ENCODE results near the gene SYNPR. TPM values are rescaled to one million over a fixed set of nuclear protein-coding genes. Genes with fewer than 3 reads are reported as not detected.

SYNPR gene
- total RNA-seq, 1 experiment from 2014 or later: not detected

- DNase-seq: no peak
- Histone ChIP-seq H3K4me3 (no peak overlapping the region), H3K27ac (no peak overlapping the region), H3K36me3 (no peaks in the 10 kb centered on the region), H3K4me1 (no peaks in the 10 kb centered on the region), H3K9me3 (replicated peaks) (no peaks in the 10 kb centered on the region), H3K27me3 (no peaks in the 10 kb centered on the region)
These were observed 1.1 kb downstream of the SYNPR start for GRCh38 chr3:63279005-63279841.

DNA sequence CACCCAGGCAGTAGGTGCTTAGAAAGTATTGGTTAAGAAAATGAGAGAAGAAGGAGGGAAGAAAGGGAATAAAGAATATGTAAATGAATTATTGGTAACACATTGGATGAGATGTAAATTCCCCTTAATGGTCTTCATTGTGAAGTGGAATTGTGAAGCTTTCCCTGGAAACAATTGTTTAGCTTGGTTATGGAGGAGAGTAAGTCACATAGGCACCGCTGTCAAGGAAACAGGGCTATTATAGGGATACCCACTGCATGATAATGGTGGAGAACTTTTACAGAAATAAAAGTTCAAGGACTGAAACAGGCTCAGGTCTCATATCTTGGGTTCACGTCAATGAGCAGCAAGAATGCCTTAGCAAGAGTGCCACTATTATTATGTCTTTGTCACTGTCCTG lies 9.5 kb downstream of the SYNPR start:
- no peak for DNase-seq
- Histone ChIP-seq H3K4me3 (no peak overlapping the region), H3K4me1 (no peaks in the 10 kb centered on the region), H3K27ac (no peak overlapping the region), H3K9me3 (replicated peaks) (no peaks in the 10 kb centered on the region), H3K36me3 (no peaks in the 10 kb centered on the region), H3K27me3 (no peaks in the 10 kb centered on the region)

GRCh38 chr3:63290686-63291085 lies 12.6 kb downstream of the SYNPR start:
- no peak overlapping the region for H3K27ac ChIP-seq
- no peak overlapping the region for H3K4me3 ChIP-seq
- no peaks in the 10 kb centered on the region for H3K36me3 ChIP-seq
- H3K9me3 ChIP-seq (replicated peaks): no peaks in the 10 kb centered on the region
- no peaks in the 10 kb centered on the region for H3K4me1 ChIP-seq
- DNase-seq: no peak
- no peaks in the 10 kb centered on the region for H3K27me3 ChIP-seq

DNA sequence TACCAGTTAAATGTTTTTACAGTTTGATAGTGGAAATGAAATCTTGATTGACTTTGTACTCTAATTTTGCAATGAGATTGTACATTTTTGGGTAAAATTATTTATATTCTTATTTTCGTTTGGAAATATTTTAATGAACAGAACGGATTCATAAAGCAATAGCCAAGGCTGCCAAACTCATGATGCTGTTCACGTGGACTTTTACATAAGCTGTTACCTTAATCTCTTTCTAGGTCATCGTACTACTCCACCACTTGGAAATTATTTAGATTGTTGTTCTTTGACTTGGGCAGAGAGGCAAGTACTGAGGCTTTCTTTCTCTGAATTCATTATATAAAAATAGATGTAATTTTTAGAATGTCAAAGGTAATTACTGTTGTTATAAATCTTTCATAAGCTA lies 16.2 kb downstream of the SYNPR start:
- Histone ChIP-seq H3K4me3 (no peak overlapping the region), H3K27me3 (no peaks in the 10 kb centered on the region), H3K9me3 (replicated peaks) (no peaks in the 10 kb centered on the region), H3K27ac (no peak overlapping the region), H3K36me3 (no peaks in the 10 kb centered on the region), H3K4me1 (no peaks in the 10 kb centered on the region)
- no peak for DNase-seq

GRCh38 chr3:63295356-63295755 lies 17.2 kb downstream of the SYNPR start:
- H3K27me3 ChIP-seq: no peaks in the 10 kb centered on the region
- H3K36me3 ChIP-seq: no peaks in the 10 kb centered on the region
- no peaks in the 10 kb centered on the region for H3K4me1 ChIP-seq
- H3K4me3 ChIP-seq: no peak overlapping the region
- no peak for DNase-seq
- H3K27ac ChIP-seq: no peak overlapping the region
- H3K9me3 ChIP-seq (replicated peaks): no peaks in the 10 kb centered on the region

GRCh38 chr3:63295806-63296205 lies 17.7 kb downstream of the SYNPR start:
- no peaks in the 10 kb centered on the region for H3K9me3 ChIP-seq (replicated peaks)
- H3K27ac ChIP-seq: no peak overlapping the region
- no peak for DNase-seq
- H3K4me3 ChIP-seq: no peak overlapping the region
- no peaks in the 10 kb centered on the region for H3K4me1 ChIP-seq
- H3K36me3 ChIP-seq: no peaks in the 10 kb centered on the region
- no peaks in the 10 kb centered on the region for H3K27me3 ChIP-seq

DNA sequence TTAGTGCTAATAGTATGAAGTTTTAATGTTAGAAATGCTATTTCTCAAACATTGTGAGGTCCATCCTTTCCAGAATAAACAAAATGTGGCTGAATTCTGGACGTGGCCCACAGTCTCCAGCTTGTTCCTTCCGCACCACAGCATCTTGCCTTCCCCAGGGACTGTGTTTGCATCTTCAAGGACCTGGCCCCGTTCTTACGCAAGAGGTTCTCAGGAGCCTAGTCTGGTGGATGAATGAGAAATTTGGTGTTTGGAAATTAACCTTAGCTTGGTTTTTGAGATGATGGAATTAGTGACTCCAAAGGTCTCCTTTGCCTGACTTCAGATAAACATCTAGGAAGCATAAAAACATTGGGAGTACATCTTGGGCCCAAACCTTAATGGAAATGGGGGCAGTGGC lies 18.1 kb downstream of the SYNPR start:
- Histone ChIP-seq H3K4me1 (no peaks in the 10 kb centered on the region), H3K27ac (no peak overlapping the region), H3K36me3 (no peaks in the 10 kb centered on the region), H3K27me3 (no peaks in the 10 kb centered on the region), H3K4me3 (no peak overlapping the region), H3K9me3 (replicated peaks) (no peaks in the 10 kb centered on the region)
- DNase-seq: no peak

DNA sequence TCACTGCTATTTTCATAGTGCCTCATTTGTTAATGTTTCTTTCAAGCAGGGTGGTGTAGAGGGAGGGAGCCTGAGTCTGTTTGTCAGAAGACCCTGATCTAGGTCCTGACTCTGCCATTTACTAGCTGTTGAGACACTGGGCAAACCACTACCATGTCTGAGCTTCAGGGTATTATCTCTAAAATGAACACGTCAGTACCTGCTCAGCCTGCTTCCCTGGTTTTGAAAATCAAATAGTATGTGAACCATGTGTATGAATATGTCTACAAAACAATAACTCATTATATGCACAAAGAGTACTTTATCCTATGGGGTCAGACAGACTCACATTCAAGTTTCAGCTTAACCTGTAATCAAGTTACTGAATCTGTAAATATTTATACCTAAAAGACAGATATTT lies 25.1 kb downstream of the SYNPR start:
- no peak overlapping the region for H3K27ac ChIP-seq
- DNase-seq: no peak
- H3K36me3 ChIP-seq: no peaks in the 10 kb centered on the region
- no peaks in the 10 kb centered on the region for H3K27me3 ChIP-seq
- H3K4me1 ChIP-seq: no peaks in the 10 kb centered on the region
- H3K9me3 ChIP-seq (replicated peaks): no peaks in the 10 kb centered on the region
- H3K4me3 ChIP-seq: no peak overlapping the region

DNA sequence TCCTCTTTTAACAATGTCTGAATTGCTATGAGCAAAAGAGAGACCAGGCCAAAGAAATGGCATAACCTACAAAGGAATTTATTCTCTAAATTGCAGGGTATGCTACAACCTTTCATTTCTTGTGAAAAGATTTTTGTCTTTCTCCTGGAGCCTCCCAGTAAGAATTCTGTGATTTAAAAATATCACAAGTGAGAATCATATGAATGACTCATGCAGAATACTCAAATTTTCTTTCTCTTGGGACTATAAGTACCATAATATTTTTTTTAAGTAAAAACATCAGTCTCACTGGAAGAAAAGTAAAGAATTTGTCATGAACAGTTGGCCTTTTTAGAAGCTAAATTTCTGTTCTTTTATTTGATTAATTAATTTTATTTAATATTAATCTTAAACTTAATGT lies 26.3 kb downstream of the SYNPR start:
- H3K4me3 ChIP-seq: no peak overlapping the region
- H3K27ac ChIP-seq: no peak overlapping the region
- no peaks in the 10 kb centered on the region for H3K27me3 ChIP-seq
- DNase-seq: no peak
- H3K36me3 ChIP-seq: no peaks in the 10 kb centered on the region
- no peaks in the 10 kb centered on the region for H3K4me1 ChIP-seq
- H3K9me3 ChIP-seq (replicated peaks): no peaks in the 10 kb centered on the region

- Histone ChIP-seq H3K27me3 (no peaks in the 10 kb centered on the region), H3K36me3 (no peaks in the 10 kb centered on the region), H3K9me3 (replicated peaks) (no peaks in the 10 kb centered on the region), H3K27ac (no peak overlapping the region), H3K4me3 (no peak overlapping the region), H3K4me1 (no peaks in the 10 kb centered on the region)
- no peak for DNase-seq
These were observed 30.0 kb downstream of the SYNPR start for GRCh38 chr3:63308072-63308471.

DNA sequence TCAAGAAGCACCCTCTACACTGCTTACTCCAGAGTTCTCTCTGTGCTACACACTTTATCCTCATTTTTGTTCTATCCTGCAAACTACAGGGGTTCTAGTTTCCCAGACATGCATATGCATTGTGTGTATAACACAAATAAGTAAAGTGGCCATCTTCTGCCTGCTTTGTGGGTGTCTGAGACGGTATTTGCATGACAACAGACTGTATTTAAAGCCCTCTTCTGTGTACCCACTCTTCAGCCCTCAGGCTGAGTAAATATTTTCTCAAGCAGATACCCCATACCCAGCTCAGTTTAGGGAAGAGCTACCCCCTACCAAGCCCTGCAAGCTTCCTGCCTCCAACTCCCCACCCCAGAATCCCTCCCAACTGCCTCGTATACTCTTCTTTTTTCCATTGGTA lies 31.7 kb downstream of the SYNPR start:
- no peaks in the 10 kb centered on the region for H3K4me1 ChIP-seq
- no peak for DNase-seq
- H3K27me3 ChIP-seq: no peaks in the 10 kb centered on the region
- no peak overlapping the region for H3K4me3 ChIP-seq
- no peaks in the 10 kb centered on the region for H3K36me3 ChIP-seq
- H3K27ac ChIP-seq: no peak overlapping the region
- H3K9me3 ChIP-seq (replicated peaks): no peaks in the 10 kb centered on the region

DNA sequence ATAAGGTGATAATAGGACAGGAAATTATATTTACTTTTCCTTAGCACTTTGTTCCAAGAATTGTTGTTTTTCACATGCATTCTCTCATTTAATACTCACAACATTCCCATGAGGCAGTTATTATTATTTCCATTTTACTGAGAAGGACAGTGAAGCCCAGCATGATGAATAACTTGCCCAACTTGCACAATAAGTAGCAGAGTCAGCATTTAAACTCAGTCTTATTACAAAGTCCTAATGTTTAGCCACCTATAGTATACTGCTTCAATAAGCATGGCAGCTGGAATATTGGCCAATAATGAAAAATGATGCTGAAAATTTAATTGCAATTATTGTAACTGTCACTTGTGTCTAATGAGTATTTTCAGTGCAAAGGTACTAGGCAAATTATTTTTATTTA lies 45.7 kb downstream of the SYNPR start:
- Histone ChIP-seq H3K4me3 (no peak overlapping the region), H3K9me3 (replicated peaks) (no peaks in the 10 kb centered on the region), H3K27me3 (no peaks in the 10 kb centered on the region), H3K36me3 (no peaks in the 10 kb centered on the region), H3K27ac (no peak overlapping the region), H3K4me1 (no peaks in the 10 kb centered on the region)
- DNase-seq: no peak

DNA sequence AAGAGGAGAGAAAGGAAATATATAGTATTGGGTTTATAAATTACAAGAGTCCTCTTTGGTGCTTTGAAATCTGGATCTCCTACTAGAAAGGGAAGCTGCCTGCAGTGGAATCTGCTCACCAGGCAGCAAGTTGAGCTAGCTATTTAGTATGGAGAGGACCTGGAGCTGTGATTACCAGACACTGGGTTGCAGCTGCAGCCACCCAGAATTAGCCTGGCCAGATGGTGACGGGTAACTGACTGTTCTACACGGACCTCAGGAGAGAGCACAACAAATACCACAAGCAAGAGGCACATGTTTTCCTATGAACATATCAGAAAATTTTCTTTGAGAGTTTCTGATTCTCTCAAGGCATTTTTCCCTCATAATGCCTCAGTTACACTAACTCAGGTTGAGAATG lies 46.5 kb downstream of the SYNPR start:
- Histone ChIP-seq H3K9me3 (replicated peaks) (no peaks in the 10 kb centered on the region), H3K36me3 (no peaks in the 10 kb centered on the region), H3K27me3 (no peaks in the 10 kb centered on the region), H3K4me3 (no peak overlapping the region), H3K4me1 (no peaks in the 10 kb centered on the region), H3K27ac (no peak overlapping the region)
- DNase-seq: no peak

DNA sequence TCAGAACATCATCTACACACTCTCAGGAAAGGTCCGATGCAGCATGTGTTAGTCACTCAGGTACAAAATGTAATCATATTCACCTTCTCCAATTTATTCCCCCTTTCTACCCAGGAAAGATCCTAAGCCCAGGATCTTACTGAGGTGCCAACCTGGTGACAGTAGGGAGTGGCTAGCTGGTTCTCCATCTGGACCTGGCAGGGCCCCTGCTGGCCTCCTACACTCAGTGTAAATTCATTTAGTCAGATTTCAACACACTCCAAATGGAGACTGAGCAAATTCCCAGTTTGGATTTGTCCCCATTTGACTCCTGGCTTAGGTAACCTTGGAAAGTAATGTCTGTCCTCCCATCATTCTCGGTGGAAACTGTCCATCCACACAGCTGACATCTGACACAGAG lies 47.3 kb downstream of the SYNPR start:
- H3K4me3 ChIP-seq: no peak overlapping the region
- no peaks in the 10 kb centered on the region for H3K27me3 ChIP-seq
- no peaks in the 10 kb centered on the region for H3K9me3 ChIP-seq (replicated peaks)
- H3K27ac ChIP-seq: no peak overlapping the region
- no peaks in the 10 kb centered on the region for H3K4me1 ChIP-seq
- H3K36me3 ChIP-seq: no peaks in the 10 kb centered on the region
- no peak for DNase-seq

GRCh38 chr3:63328365-63328764 lies 50.3 kb downstream of the SYNPR start:
- DNase-seq: no peak
- no peaks in the 10 kb centered on the region for H3K9me3 ChIP-seq (replicated peaks)
- H3K27ac ChIP-seq: no peak overlapping the region
- no peaks in the 10 kb centered on the region for H3K4me1 ChIP-seq
- no peaks in the 10 kb centered on the region for H3K27me3 ChIP-seq
- no peak overlapping the region for H3K4me3 ChIP-seq
- no peaks in the 10 kb centered on the region for H3K36me3 ChIP-seq

DNA sequence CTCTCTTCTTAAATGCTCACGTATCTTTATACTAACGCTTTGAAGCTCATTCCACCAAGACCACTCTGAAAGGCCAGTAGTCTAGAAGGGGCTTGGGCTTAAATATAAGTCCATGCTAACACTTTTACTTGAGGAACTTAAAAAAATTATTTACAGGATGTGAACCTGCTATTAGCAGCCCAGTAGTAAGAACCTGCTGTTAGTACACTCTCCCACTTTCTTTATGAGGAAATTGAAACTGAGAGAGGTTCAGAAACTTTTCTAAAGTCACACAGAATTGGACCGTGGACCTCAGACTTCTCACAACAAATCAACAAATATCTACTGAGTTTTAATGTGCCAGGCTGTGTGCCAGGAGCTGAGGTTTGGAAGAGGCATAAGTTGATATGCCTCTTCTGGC lies 53.4 kb downstream of the SYNPR start:
- Histone ChIP-seq H3K36me3 (no peaks in the 10 kb centered on the region), H3K4me3 (no peak overlapping the region), H3K9me3 (replicated peaks) (no peaks in the 10 kb centered on the region), H3K4me1 (no peaks in the 10 kb centered on the region), H3K27me3 (no peaks in the 10 kb centered on the region), H3K27ac (no peak overlapping the region)
- no peak for DNase-seq
